ENCODE results near the gene TADA3.

TADA3 gene

DNA sequence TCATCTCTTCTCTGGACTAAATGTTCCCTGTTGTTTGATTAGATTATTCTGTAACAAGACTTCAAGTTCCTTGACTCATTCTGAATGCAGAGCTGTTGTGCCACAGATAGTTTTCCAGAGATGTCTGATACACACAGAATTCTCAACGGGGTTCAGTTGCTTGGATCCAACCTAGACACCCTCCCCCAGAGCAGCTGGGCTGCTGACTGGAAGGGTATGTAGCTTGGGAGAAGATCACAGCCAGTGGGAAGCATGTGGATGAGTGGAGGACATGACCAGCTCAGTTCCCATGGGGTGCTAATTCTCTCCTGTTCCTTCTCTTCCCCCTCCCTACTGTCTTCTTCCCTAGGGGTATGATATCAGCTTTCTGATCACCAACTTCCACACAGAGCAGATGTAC is 11.2 kb upstream of the TADA3 start:
- no peaks in the 10 kb centered on the region for H3K4me1 ChIP-seq (ENCODE audit: insufficient read depth, low read length)
- H3K9ac ChIP-seq (ENCODE audit: low read depth, low read length): no peak overlapping the region
- H3K9me3 ChIP-seq (ENCODE audit: control insufficient read depth, insufficient read depth, low read length): no peaks in the 10 kb centered on the region
- peaks cover 46% of the 10 kb centered on the region for H3K36me3 ChIP-seq (ENCODE audit: insufficient read depth, low read length)

- Histone ChIP-seq H3K9me3 (ENCODE audit: control insufficient read depth, insufficient read depth, low read length) (no peaks in the 10 kb centered on the region), H3K36me3 (ENCODE audit: insufficient read depth, low read length) (peaks cover 44% of the 10 kb centered on the region), H3K4me1 (ENCODE audit: insufficient read depth, low read length) (no peaks in the 10 kb centered on the region), H3K9ac (ENCODE audit: low read depth, low read length) (no peak overlapping the region)
Observed at GRCh38 chr3:9800529-9800928, 8.3 kb upstream of the TADA3 start.

GRCh38 chr3:9797196-9797945 is 5.1 kb upstream of the TADA3 start:
- Histone ChIP-seq H3K9me3 (ENCODE audit: control insufficient read depth, insufficient read depth, low read length) (no peaks in the 10 kb centered on the region), H3K4me1 (ENCODE audit: insufficient read depth, low read length) (no peaks in the 10 kb centered on the region; the same call in 1 of the 2 replicates), H3K9ac (ENCODE audit: low read depth, low read length) (no peak overlapping the region), H3K36me3 (ENCODE audit: insufficient read depth, low read length) (peaks cover 25% of the 10 kb centered on the region)

GRCh38 chr3:9795207-9795606 is 2.9 kb upstream of the TADA3 start:
- Histone ChIP-seq H3K4me1 (ENCODE audit: insufficient read depth, low read length) (no peaks in the 10 kb centered on the region; the same call in 1 of the 2 replicates), H3K9ac (ENCODE audit: low read depth, low read length) (no peak overlapping the region), H3K9me3 (ENCODE audit: control insufficient read depth, insufficient read depth, low read length) (no peaks in the 10 kb centered on the region), H3K36me3 (ENCODE audit: insufficient read depth, low read length) (peaks cover 21% of the 10 kb centered on the region)

GRCh38 chr3:9794400-9794799 is 2.1 kb upstream of the TADA3 start:
- Histone ChIP-seq H3K9me3 (ENCODE audit: control insufficient read depth, insufficient read depth, low read length) (no peaks in the 10 kb centered on the region), H3K9ac (ENCODE audit: low read depth, low read length) (no peak overlapping the region), H3K4me1 (ENCODE audit: insufficient read depth, low read length) (no peaks in the 10 kb centered on the region; the same call in 1 of the 2 replicates), H3K36me3 (ENCODE audit: insufficient read depth, low read length) (peaks cover 13% of the 10 kb centered on the region)

- Histone ChIP-seq H3K9ac (ENCODE audit: low read depth, low read length) (peak overlapping the region; percentile 81), H3K9me3 (ENCODE audit: control insufficient read depth, insufficient read depth, low read length) (no peaks in the 10 kb centered on the region), H3K36me3 (ENCODE audit: insufficient read depth, low read length) (peaks cover 6% of the 10 kb centered on the region), H3K4me1 (ENCODE audit: insufficient read depth, low read length) (no peaks in the 10 kb centered on the region; the same call in 1 of the 2 replicates)
Observed at GRCh38 chr3:9793161-9793781, 998 bp upstream of the TADA3 start.

DNA sequence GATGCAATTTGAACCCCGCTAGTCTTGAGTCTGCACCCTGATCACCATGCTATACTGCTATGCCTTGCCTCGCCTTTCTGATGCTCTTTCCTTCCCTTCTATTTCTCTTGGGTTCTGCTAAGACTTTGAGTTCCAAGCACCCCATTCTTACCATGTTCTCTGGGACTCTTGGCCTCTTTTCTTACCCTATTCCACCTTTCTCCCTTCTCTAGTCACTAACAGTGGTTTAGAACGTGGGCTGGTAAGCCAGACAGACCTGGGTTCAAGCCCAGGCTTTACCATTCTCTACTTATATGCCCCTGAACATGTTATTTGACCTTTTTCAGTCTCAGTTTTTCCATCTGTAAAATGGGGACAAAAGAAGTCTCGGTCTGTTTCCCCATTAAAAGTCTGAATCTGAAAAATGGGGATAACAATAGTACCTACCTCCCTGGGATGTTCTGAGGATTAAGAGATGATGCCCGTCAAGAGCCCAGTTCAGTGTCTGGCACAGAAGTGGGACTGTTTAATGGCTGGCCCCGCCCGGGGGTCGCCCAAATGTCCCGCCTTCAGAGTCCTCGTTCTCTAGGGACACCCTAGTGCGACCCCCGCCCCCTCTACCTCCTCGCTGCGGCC is 376 bp downstream of the TADA3 start:
- Histone ChIP-seq H3K4me1 (ENCODE audit: insufficient read depth, low read length) (no peaks in the 10 kb centered on the region; the same call in 1 of the 2 replicates), H3K9me3 (ENCODE audit: control insufficient read depth, insufficient read depth, low read length) (no peaks in the 10 kb centered on the region), H3K36me3 (ENCODE audit: insufficient read depth, low read length) (peaks cover 4% of the 10 kb centered on the region), H3K9ac (ENCODE audit: low read depth, low read length) (peak overlapping the region; percentile 81)

- H3K4me1 ChIP-seq (ENCODE audit: insufficient read depth, low read length): no peaks in the 10 kb centered on the region; the same call in 1 of the 2 replicates
- H3K9ac ChIP-seq (ENCODE audit: low read depth, low read length): no peak overlapping the region
- peaks cover 10% of the 10 kb centered on the region for H3K36me3 ChIP-seq (ENCODE audit: insufficient read depth, low read length)
- H3K9me3 ChIP-seq (ENCODE audit: control insufficient read depth, insufficient read depth, low read length): no peaks in the 10 kb centered on the region
Observed at GRCh38 chr3:9791127-9791526, 1.1 kb downstream of the TADA3 start.

GRCh38 chr3:9787714-9788113 is 4.6 kb downstream of the TADA3 start:
- no peak overlapping the region for H3K9ac ChIP-seq (ENCODE audit: low read depth, low read length)
- no peaks in the 10 kb centered on the region for H3K9me3 ChIP-seq (ENCODE audit: control insufficient read depth, insufficient read depth, low read length)
- no peaks in the 10 kb centered on the region for H3K4me1 ChIP-seq (ENCODE audit: insufficient read depth, low read length)
- H3K36me3 ChIP-seq (ENCODE audit: insufficient read depth, low read length): peaks cover 15% of the 10 kb centered on the region

DNA sequence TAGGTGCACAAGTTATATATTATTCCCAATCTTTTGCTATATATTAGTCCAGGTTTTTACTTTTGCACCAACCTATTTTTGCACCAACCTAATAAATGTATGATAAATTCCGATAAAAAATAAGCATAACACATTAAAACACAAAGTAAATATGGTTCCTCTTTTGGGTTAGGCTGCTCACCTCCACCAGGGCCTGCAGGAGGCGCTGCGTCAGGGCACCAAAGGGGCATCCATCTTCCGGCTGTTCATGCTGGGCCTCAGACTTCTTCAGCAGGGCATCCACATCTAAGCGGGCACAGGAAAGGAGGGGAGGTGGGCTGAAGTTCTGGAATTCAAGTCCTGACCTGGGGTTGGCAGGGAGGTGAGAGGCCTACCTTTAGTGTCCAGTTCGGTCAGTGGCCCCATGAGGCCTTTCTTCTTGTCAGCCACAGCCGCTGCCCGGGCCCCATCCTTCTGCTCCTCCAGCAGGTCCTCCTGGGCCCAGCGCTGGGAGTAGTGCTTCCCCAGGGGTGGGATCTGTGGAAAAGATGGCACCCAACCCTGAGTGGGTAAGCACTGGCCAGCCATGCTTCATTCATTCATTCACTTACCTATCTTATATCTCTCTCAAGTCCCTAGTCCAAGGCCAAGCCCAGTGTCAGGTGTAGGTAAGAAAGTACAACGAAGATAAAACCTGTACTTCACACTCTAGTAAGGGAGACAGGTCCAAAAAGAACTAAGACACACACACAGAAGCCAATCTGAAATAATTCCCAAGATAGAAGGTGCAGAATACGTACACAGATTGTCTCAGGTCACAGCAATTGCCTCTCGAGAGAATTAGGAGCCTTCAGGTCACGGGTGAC is 5.2 kb downstream of the TADA3 start:
- Histone ChIP-seq H3K9me3 (ENCODE audit: control insufficient read depth, insufficient read depth, low read length) (no peaks in the 10 kb centered on the region), H3K4me1 (ENCODE audit: insufficient read depth, low read length) (no peaks in the 10 kb centered on the region), H3K9ac (ENCODE audit: low read depth, low read length) (no peak overlapping the region), H3K36me3 (ENCODE audit: insufficient read depth, low read length) (peaks cover 15% of the 10 kb centered on the region)

- no peaks in the 10 kb centered on the region for H3K9me3 ChIP-seq (ENCODE audit: control insufficient read depth, insufficient read depth, low read length)
- H3K36me3 ChIP-seq (ENCODE audit: insufficient read depth, low read length): peaks cover 15% of the 10 kb centered on the region
- H3K9ac ChIP-seq (ENCODE audit: low read depth, low read length): no peak overlapping the region
- no peaks in the 10 kb centered on the region for H3K4me1 ChIP-seq (ENCODE audit: insufficient read depth, low read length)
Observed at GRCh38 chr3:9786209-9786739, 6.0 kb downstream of the TADA3 start.

DNA sequence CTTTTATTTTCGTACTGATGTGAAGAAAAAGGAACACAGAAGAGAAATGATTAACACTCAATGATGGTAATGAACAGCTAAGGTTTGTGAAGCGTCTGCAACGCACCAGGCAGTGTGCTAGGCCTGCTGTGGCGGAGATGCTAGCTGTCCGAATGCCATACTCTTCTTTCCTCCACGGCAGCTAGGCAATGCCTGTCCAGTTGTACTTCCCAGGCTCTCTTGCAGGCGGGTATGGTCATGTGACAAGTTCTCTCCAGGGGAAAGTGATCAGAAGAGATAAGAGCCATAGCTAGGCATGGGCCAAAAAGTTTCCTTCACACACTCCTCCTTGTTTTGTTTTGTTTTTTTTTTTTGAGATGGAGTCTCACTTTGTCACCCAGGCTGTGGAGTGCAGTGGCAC is 6.7 kb downstream of the TADA3 start:
- Histone ChIP-seq H3K36me3 (ENCODE audit: insufficient read depth, low read length) (peaks cover 10% of the 10 kb centered on the region), H3K9ac (ENCODE audit: low read depth, low read length) (no peak overlapping the region), H3K4me1 (ENCODE audit: insufficient read depth, low read length) (no peaks in the 10 kb centered on the region), H3K9me3 (ENCODE audit: control insufficient read depth, insufficient read depth, low read length) (no peaks in the 10 kb centered on the region)

DNA sequence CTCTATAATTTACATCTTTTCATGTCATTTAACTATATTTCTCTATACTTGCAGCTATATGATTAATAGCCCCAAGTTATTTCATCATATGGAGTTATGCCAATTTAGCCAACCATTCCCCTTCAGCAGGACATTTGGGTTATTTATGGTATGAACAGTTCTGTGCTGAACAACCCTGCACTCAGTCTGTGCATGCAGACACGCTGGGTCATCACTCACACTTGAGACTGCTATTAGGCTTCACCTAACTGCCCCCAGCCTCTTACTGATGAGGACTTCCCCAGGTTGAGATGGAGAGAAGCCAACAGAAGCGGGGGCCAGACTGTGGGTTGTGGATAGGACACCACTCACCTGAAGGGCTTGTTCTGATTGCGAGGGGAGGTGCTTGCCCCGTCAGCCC is 7.3 kb downstream of the TADA3 start:
- no peak overlapping the region for H3K9ac ChIP-seq (ENCODE audit: low read depth, low read length)
- peaks cover 10% of the 10 kb centered on the region for H3K36me3 ChIP-seq (ENCODE audit: insufficient read depth, low read length)
- no peaks in the 10 kb centered on the region for H3K9me3 ChIP-seq (ENCODE audit: control insufficient read depth, insufficient read depth, low read length)
- H3K4me1 ChIP-seq (ENCODE audit: insufficient read depth, low read length): no peaks in the 10 kb centered on the region

DNA sequence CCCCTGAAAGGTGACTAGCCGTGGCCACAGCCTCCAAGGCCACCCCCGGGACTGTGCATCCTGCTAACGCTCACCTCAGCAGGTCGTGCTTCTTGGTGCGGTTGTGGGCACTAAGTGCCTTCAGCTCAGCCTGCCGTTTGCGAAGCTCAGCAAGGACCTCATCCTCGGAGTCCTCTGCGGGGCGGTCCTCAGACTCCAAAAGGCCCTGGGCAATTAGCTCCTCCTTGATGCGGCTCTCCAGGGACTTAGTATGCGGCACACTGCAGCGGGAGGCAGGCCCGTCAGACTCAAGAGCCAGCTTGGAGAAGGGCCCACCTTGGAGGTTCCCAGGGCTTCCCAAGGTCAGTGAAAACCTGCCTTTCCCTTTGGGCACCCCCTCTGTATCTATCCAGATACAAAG is 8.3 kb downstream of the TADA3 start:
- H3K36me3 ChIP-seq (ENCODE audit: insufficient read depth, low read length): peaks cover 10% of the 10 kb centered on the region; the same call in 1 of the 2 replicates
- H3K9me3 ChIP-seq (ENCODE audit: control insufficient read depth, insufficient read depth, low read length): no peaks in the 10 kb centered on the region

More for the DNA sequence above, 8.3 kb downstream of the TADA3 start:
- no peaks in the 10 kb centered on the region for H3K4me1 ChIP-seq (ENCODE audit: insufficient read depth, low read length)
- no peak overlapping the region for H3K9ac ChIP-seq (ENCODE audit: low read depth, low read length)

Data from ES-I3 (cell line).